Fibroblast of lung (primary cell): ENCODE data around the gene PLCL1.

Experiments
- CTCF ChIP-seq, 2 donors: IDR thresholded peaks in 1 of 2; conservative IDR thresholded peaks in 1 of 2; 1 replicate in 1 of 2; 2 replicates in 1 of 2; pipeline ENCODE4 v1.5.1; 2011 to 2012; ENCODE audit warnings: low read length in 2 of 2, control low read depth in 1 of 2, inconsistent platforms in 1 of 2, low read depth in 1 of 2, mild to moderate bottlenecking in 1 of 2
- EZH2 ChIP-seq: IDR thresholded peaks from 2 replicates; pipeline ENCODE4 v1.5.1; 2012; ENCODE audit warnings: low read length, control low read depth, mild to moderate bottlenecking; ENCODE audit errors: missing control alignments

GRCh38 chr2:198060277-198060676 is 255.9 kb downstream of the PLCL1 start:
- TF ChIP-seq CTCF (conservative IDR thresholded peaks at IDR 0.05 in 1 of 2, IDR thresholded peaks at IDR 0.05 in 1 of 2; ENCODE audit: low read depth in 1 of 2, low read length in 2 of 2), result no peak
- no peak for TF ChIP-seq EZH2
